Measurements from ENCODE around the gene IL1RN. TPM values are rescaled to one million over a fixed set of nuclear protein-coding genes. Genes with fewer than 3 reads are reported as not detected.

The IL1RN gene
- total RNA-seq, 1 donor from 2014 or later = not detected

- Mint-ChIP-seq H3K4me1 (no peaks in the 10 kb centered on the region), H3K36me3 (no peaks in the 10 kb centered on the region), H3K9me3 (no peaks in the 10 kb centered on the region), H3K27me3 (ENCODE audit: insufficient read depth, low read depth) (peaks cover under 1% of the 10 kb centered on the region), H3K27ac (no peak overlapping the region), H3K4me3 (no peak overlapping the region)
- no peaks in the 10 kb centered on the region for H4K20me1 ChIP-seq (ENCODE audit: low read depth)
- H3K4me3 ChIP-seq = no peak overlapping the region
- H3F3A ChIP-seq (ENCODE audit: low read depth) = no peaks in the 10 kb centered on the region
- H3K9ac ChIP-seq = no peak overlapping the region
- no peak overlapping the region for H3K27ac ChIP-seq
- TF ChIP-seq CTCF (IDR thresholded peaks at IDR 0.05) (no peak), EZH2phosphoT487 (IDR thresholded peaks at IDR 0.05) (no peak), EZH2 (IDR thresholded peaks at IDR 0.05) (no peak)
- DNase-seq (ENCODE audit: low spot score) = no peak
- H3K79me2 ChIP-seq (ENCODE audit: low read depth) = no peaks in the 10 kb centered on the region
- no peak overlapping the region for H3K4me2 ChIP-seq
- H2AFZ ChIP-seq (replicated peaks) = no peak overlapping the region
- no peaks in the 10 kb centered on the region for H3K4me1 ChIP-seq
- no peaks in the 10 kb centered on the region for H3K36me3 ChIP-seq
- no peaks in the 10 kb centered on the region for H3K27me3 ChIP-seq
- no peaks in the 10 kb centered on the region for H3K9me3 ChIP-seq (ENCODE audit: low read depth)
Observed at GRCh38 chr2:113112871-113113270, 14.5 kb upstream of the IL1RN start.

GRCh38 chr2:113113807-113114206 lies 13.6 kb upstream of the IL1RN start:
- Histone ChIP-seq H3K79me2 (ENCODE audit: low read depth) (no peaks in the 10 kb centered on the region), H3K4me1 (no peaks in the 10 kb centered on the region), H3K4me2 (no peak overlapping the region), H3K4me3 (no peak overlapping the region), H3K9ac (no peak overlapping the region), H3K27ac (no peak overlapping the region), H4K20me1 (ENCODE audit: low read depth) (no peaks in the 10 kb centered on the region), H2AFZ (replicated peaks) (no peak overlapping the region), H3K9me3 (ENCODE audit: low read depth) (no peaks in the 10 kb centered on the region), H3K36me3 (no peaks in the 10 kb centered on the region), H3K27me3 (no peaks in the 10 kb centered on the region), H3F3A (ENCODE audit: low read depth) (no peaks in the 10 kb centered on the region)
- DNase-seq (ENCODE audit: low spot score) = no peak
- no peaks in the 10 kb centered on the region for H3K4me1 Mint-ChIP-seq
- TF ChIP-seq EZH2 (IDR thresholded peaks at IDR 0.05) (no peak), CTCF (IDR thresholded peaks at IDR 0.05) (no peak), EZH2phosphoT487 (IDR thresholded peaks at IDR 0.05) (no peak)
- no peaks in the 10 kb centered on the region for H3K9me3 Mint-ChIP-seq
- peaks cover 4% of the 10 kb centered on the region for H3K27me3 Mint-ChIP-seq (ENCODE audit: insufficient read depth, low read depth)
- H3K36me3 Mint-ChIP-seq = no peaks in the 10 kb centered on the region
- H3K4me3 Mint-ChIP-seq = no peak overlapping the region
- no peak overlapping the region for H3K27ac Mint-ChIP-seq

GRCh38 chr2:113114224-113114945 lies 13.0 kb upstream of the IL1RN start:
- H3F3A ChIP-seq (ENCODE audit: low read depth) = no peaks in the 10 kb centered on the region
- Mint-ChIP-seq H3K27ac (no peak overlapping the region), H3K36me3 (no peaks in the 10 kb centered on the region), H3K4me1 (no peaks in the 10 kb centered on the region), H3K9me3 (no peaks in the 10 kb centered on the region), H3K27me3 (ENCODE audit: insufficient read depth, low read depth) (peaks cover 4% of the 10 kb centered on the region), H3K4me3 (no peak overlapping the region)
- no peaks in the 10 kb centered on the region for H3K9me3 ChIP-seq (ENCODE audit: low read depth)
- no peaks in the 10 kb centered on the region for H3K36me3 ChIP-seq
- no peak overlapping the region for H3K27ac ChIP-seq
- H3K79me2 ChIP-seq (ENCODE audit: low read depth) = no peaks in the 10 kb centered on the region
- no peak for DNase-seq (ENCODE audit: low spot score)
- no peak overlapping the region for H2AFZ ChIP-seq (replicated peaks)
- H3K4me1 ChIP-seq = no peaks in the 10 kb centered on the region
- H3K27me3 ChIP-seq = no peaks in the 10 kb centered on the region
- no peaks in the 10 kb centered on the region for H4K20me1 ChIP-seq (ENCODE audit: low read depth)
- no peak overlapping the region for H3K4me3 ChIP-seq
- TF ChIP-seq CTCF (IDR thresholded peaks at IDR 0.05) (no peak), EZH2phosphoT487 (IDR thresholded peaks at IDR 0.05) (no peak), EZH2 (IDR thresholded peaks at IDR 0.05) (no peak)
- H3K4me2 ChIP-seq = no peak overlapping the region
- no peak overlapping the region for H3K9ac ChIP-seq

Measured in neural progenitor cell (in vitro differentiated cells).